ENCODE data around the gene INSYN2B. TPM values are rescaled to one million over a fixed set of nuclear protein-coding genes. Genes with fewer than 3 reads are reported as not detected.

INSYN2B gene
- total RNA-seq, 1 experiment from 2014 or later = not detected

DNA sequence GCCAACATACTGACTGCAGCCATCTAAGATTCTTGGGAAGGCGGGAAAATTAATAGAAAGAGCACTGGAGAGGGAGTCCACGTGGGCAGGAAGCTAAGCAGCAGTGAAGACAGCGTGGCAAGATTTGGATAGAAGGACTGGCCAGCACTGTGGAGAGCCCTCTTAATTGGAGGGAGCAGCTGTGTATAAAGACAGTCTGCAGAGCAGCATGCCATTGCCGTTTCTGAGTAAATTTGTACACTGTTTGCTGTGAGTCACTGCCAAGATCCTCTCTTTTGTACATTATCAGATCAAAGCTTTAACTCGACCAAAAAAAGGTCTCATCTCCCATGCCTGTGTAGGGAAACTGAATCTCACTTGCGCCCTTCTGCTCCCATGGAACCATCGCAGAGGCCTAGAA lies 45.3 kb downstream of the INSYN2B start:
- H4K20me1 ChIP-seq (ENCODE audit: insufficient read depth) = no peaks in the 10 kb centered on the region
- no peaks in the 10 kb centered on the region for H3K9me3 ChIP-seq (ENCODE audit: control insufficient read depth in 1 of 2, insufficient read depth in 1 of 2, low read depth in 1 of 2, low read length in 2 of 2)
- no peaks in the 10 kb centered on the region for H3K4me1 ChIP-seq (ENCODE audit: control insufficient read depth in 1 of 2, insufficient read depth in 2 of 2, low read length in 2 of 2)
- no peak for ATAC-seq
- no peaks in the 10 kb centered on the region for H3K9me2 ChIP-seq (ENCODE audit: insufficient read depth)
- ChIA-PET RAD21 (ENCODE audit: low non-redundant PET in 1 of 2, low total read pairs in 2 of 2, uncharacterized antibody in 2 of 2, unreplicated experiment in 2 of 2) (no interaction called here), POLR2A (no interaction called here), CTCF (no interaction called here)
- intact Hi-C loops (cut with micrococcal nuclease) = no loop called here
- H2AFZ ChIP-seq (ENCODE audit: low read depth, low read length, poor library complexity, severe bottlenecking) = no peak overlapping the region
- no peak overlapping the region for H3K9ac ChIP-seq (ENCODE audit: low read length)
- H3K27me3 ChIP-seq (ENCODE audit: insufficient read depth, low read length) = peaks cover 58% of the 10 kb centered on the region
- BruUV-seq (replicated peaks) = no TSS peak
- H3K36me3 ChIP-seq (ENCODE audit: control insufficient read depth in 1 of 2, insufficient read depth in 2 of 2, low read length in 2 of 2) = no peaks in the 10 kb centered on the region
- no peak for DNase-seq (ENCODE audit: low read depth, low spot score)
- H3K4me2 ChIP-seq (ENCODE audit: low read length) = no peak overlapping the region
- H3K79me2 ChIP-seq (ENCODE audit: insufficient read depth, low read length) = no peaks in the 10 kb centered on the region
- H3K4me3 ChIP-seq (replicated peaks in 1 of 2; ENCODE audit: low read depth in 1 of 2, low read length in 2 of 2) = no peak overlapping the region
- TF ChIP-seq EGR1 (IDR thresholded peaks at IDR 0.05; ENCODE audit: low read depth) = no peak
- TF ChIP-seq CEBPB (IDR thresholded peaks at IDR 0.05; ENCODE audit: low read depth) = no peak
- TF ChIP-seq POLR2AphosphoS5 (IDR thresholded peaks at IDR 0.05; ENCODE audit: low read depth, low read length) = no peak
- no peak for TF ChIP-seq ZFX (IDR thresholded peaks at IDR 0.05)
- TF ChIP-seq, protein P1, sequence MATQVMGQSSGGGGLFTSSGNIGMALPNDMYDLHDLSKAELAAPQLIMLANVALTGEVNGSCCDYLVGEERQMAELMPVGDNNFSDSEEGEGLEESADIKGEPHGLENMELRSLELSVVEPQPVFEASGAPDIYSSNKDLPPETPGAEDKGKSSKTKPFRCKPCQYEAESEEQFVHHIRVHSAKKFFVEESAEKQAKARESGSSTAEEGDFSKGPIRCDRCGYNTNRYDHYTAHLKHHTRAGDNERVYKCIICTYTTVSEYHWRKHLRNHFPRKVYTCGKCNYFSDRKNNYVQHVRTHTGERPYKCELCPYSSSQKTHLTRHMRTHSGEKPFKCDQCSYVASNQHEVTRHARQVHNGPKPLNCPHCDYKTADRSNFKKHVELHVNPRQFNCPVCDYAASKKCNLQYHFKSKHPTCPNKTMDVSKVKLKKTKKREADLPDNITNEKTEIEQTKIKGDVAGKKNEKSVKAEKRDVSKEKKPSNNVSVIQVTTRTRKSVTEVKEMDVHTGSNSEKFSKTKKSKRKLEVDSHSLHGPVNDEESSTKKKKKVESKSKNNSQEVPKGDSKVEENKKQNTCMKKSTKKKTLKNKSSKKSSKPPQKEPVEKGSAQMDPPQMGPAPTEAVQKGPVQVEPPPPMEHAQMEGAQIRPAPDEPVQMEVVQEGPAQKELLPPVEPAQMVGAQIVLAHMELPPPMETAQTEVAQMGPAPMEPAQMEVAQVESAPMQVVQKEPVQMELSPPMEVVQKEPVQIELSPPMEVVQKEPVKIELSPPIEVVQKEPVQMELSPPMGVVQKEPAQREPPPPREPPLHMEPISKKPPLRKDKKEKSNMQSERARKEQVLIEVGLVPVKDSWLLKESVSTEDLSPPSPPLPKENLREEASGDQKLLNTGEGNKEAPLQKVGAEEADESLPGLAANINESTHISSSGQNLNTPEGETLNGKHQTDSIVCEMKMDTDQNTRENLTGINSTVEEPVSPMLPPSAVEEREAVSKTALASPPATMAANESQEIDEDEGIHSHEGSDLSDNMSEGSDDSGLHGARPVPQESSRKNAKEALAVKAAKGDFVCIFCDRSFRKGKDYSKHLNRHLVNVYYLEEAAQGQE (IDR thresholded peaks at IDR 0.05; ENCODE audit: low read depth) = no peak
- no peak for TF ChIP-seq SIN3A (IDR thresholded peaks at IDR 0.05; ENCODE audit: low read depth)
- H3K27ac ChIP-seq (ENCODE audit: low read depth, low read length) = no peak overlapping the region

DNA sequence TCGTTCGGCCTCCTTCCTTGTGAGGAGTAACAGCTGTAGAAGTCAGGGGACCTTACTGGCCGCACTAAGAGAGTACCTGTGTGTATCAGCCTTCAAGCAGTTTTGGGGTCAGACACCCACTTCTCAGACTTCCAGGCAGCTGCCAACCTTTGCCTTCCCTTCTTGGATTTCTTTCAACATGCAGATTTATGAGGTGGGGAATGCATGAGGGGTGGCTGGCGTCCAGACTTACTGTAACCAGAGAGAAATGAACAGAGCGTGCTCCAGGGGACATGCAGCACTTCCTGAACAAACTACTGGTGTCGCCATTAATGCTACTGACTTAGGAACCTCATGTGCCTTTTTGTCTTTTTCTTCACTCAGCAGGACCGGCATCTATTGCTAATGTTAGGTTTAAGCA lies 46.7 kb downstream of the INSYN2B start:
- ATAC-seq (no peak), DNase-seq (ENCODE audit: low read depth, low spot score) (no peak)
- ChIA-PET CTCF (no interaction called here), RAD21 (ENCODE audit: low non-redundant PET in 1 of 2, low total read pairs in 2 of 2, uncharacterized antibody in 2 of 2, unreplicated experiment in 2 of 2) (no interaction called here), POLR2A (no interaction called here)
- Histone ChIP-seq H3K27ac (ENCODE audit: low read depth, low read length) (no peak overlapping the region), H3K36me3 (ENCODE audit: control insufficient read depth in 1 of 2, insufficient read depth in 2 of 2, low read length in 2 of 2) (no peaks in the 10 kb centered on the region), H3K4me2 (ENCODE audit: low read length) (no peak overlapping the region), H3K79me2 (ENCODE audit: insufficient read depth, low read length) (no peaks in the 10 kb centered on the region), H2AFZ (ENCODE audit: low read depth, low read length, poor library complexity, severe bottlenecking) (no peak overlapping the region), H4K20me1 (ENCODE audit: insufficient read depth) (no peaks in the 10 kb centered on the region), H3K9me3 (ENCODE audit: control insufficient read depth in 1 of 2, insufficient read depth in 1 of 2, low read depth in 1 of 2, low read length in 2 of 2) (no peaks in the 10 kb centered on the region), H3K4me3 (replicated peaks in 1 of 2; ENCODE audit: low read depth in 1 of 2, low read length in 2 of 2) (no peak overlapping the region), H3K9me2 (ENCODE audit: insufficient read depth) (no peaks in the 10 kb centered on the region), H3K27me3 (ENCODE audit: insufficient read depth, low read length) (peaks cover 55% of the 10 kb centered on the region), H3K9ac (ENCODE audit: low read length) (no peak overlapping the region), H3K4me1 (ENCODE audit: control insufficient read depth in 1 of 2, insufficient read depth in 2 of 2, low read length in 2 of 2) (no peaks in the 10 kb centered on the region)
- intact Hi-C loops (cut with micrococcal nuclease) = no loop called here
- no TSS peak for BruUV-seq (replicated peaks)
- TF ChIP-seq CBX3 (IDR thresholded peaks at IDR 0.05; ENCODE audit: low read depth) (no peak), RAD21 (IDR thresholded peaks at IDR 0.05; ENCODE audit: low read depth) (no peak), SRF (IDR thresholded peaks at IDR 0.05; ENCODE audit: low read depth) (no peak), FOSL1 (IDR thresholded peaks at IDR 0.05; ENCODE audit: low read depth) (no peak), TCF7L2 (IDR thresholded peaks at IDR 0.05; ENCODE audit: borderline replicate concordance, extremely low read depth, insufficient read depth, insufficient read length) (no peak), EZH2phosphoT487 (IDR thresholded peaks at IDR 0.05; ENCODE audit: borderline replicate concordance) (no peak), EGR1 (IDR thresholded peaks at IDR 0.05; ENCODE audit: low read depth) (no peak), POLR2A (IDR thresholded peaks at IDR 0.05; ENCODE audit: borderline replicate concordance, extremely low read depth, insufficient read depth, insufficient read length) (no peak), ZNF274 (IDR thresholded peaks at IDR 0.05; ENCODE audit: low read depth, low read length) (no peak)
- TF ChIP-seq, protein P2, sequence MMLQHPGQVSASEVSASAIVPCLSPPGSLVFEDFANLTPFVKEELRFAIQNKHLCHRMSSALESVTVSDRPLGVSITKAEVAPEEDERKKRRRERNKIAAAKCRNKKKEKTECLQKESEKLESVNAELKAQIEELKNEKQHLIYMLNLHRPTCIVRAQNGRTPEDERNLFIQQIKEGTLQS (IDR thresholded peaks at IDR 0.05) = no peak
- TF ChIP-seq, protein P3, sequence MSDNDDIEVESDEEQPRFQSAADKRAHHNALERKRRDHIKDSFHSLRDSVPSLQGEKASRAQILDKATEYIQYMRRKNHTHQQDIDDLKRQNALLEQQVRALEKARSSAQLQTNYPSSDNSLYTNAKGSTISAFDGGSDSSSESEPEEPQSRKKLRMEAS (IDR thresholded peaks at IDR 0.05) = no peak
